SK-N-MC (cell line): ENCODE results near the gene NUP214.

Experiments
- DNase-seq: peaks from one replicate; pipeline ENCODE4 v3.0.0-alpha.2; 2011; ENCODE audit warnings: low read depth, low spot score
- H3K27ac ChIP-seq: fragments of 200-600 bp; sonication (generic); 2 replicates; pipeline ENCODE4 v1.5.1; 2016; ENCODE audit warnings: mixed run types
- H3K36me3 ChIP-seq: fragments of 200-600 bp; sonication (generic); 2 replicates; pipeline ENCODE4 v1.6.1; 2017; ENCODE audit warnings: antibody characterized with exemption, low read length, mixed read lengths; ENCODE audit not compliant: insufficient read depth
- H3K4me3 ChIP-seq: fragments of 200-600 bp; sonication (generic); 2 replicates; pipeline ENCODE4 v1.5.1; 2016
- H3K9ac ChIP-seq: fragments of 200-600 bp; sonication (generic); 2 replicates; pipeline ENCODE4 v1.8.0; 2017; ENCODE audit warnings: mixed run types, mixed read lengths; ENCODE audit not compliant: insufficient read length
- H3K9me3 ChIP-seq: fragments of 200-600 bp; sonication (generic); 2 replicates; pipeline ENCODE4 v1.6.1; 2017; ENCODE audit warnings: low read depth, mild to moderate bottlenecking, antibody characterized with exemption, low read length, moderate library complexity, mixed read lengths
- EZH2 ChIP-seq: fragments of 200-600 bp; sonication (generic); IDR thresholded peaks from one replicate; pipeline ENCODE4 v1.6.1; 2017; ENCODE audit warnings: antibody characterized with exemption
- FOXP2 ChIP-seq: optimal IDR thresholded peaks from 2 replicates; pipeline ENCODE3; 2011; ENCODE audit warnings: mild to moderate bottlenecking, moderate library complexity; ENCODE audit not compliant: insufficient read depth; ENCODE audit errors: extremely low read length, control extremely low read depth
- POLR2AphosphoS5 ChIP-seq: IDR thresholded peaks from 2 replicates; pipeline ENCODE4 v1.6.1; 2012; ENCODE audit warnings: mild to moderate bottlenecking, low read depth, low read length, borderline replicate concordance

Gene NUP214

DNA sequence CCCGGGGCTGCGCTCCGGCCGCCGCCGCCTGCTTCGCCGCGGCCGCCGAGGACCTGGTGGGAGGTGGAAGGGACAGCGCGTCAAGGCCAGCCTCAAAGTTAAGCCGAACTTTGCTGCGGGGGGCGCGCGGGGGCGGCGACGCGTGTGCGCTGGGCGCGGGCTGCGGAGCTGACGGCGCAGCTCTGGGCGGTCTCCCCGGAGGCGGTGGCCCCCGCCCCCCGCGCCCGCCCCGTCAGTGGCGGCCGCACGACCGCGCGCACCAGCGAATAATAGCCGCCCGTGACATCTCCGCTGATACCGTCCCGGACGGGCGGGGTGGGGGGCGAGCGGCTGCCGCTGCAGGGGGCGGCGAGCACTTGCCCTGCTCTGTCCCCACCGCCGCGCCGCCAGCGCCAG lies 151.5 kb downstream of the NUP214 start:
- Histone ChIP-seq H3K36me3 (no peaks in the 10 kb centered on the region), H3K4me3 (peak overlapping the region; percentile 83), H3K9ac (no peak overlapping the region), H3K9me3 (no peaks in the 10 kb centered on the region), H3K27ac (no peak overlapping the region)
- no peak for DNase-seq
- TF ChIP-seq POLR2AphosphoS5 (no peak), FOXP2 (no peak), EZH2 (no peak)

- peak overlapping the region; percentile 83 for H3K4me3 ChIP-seq
- no peaks in the 10 kb centered on the region for H3K36me3 ChIP-seq
- H3K9ac ChIP-seq = peak overlapping the region; percentile 63
- no peaks in the 10 kb centered on the region for H3K9me3 ChIP-seq
- DNase-seq = no peak
- TF ChIP-seq EZH2 (no peak), FOXP2 (no peak), POLR2AphosphoS5 (no peak)
- H3K27ac ChIP-seq = no peak overlapping the region
Measured at GRCh38 chr9:131277287-131277909, 152.0 kb downstream of the NUP214 start.

DNA sequence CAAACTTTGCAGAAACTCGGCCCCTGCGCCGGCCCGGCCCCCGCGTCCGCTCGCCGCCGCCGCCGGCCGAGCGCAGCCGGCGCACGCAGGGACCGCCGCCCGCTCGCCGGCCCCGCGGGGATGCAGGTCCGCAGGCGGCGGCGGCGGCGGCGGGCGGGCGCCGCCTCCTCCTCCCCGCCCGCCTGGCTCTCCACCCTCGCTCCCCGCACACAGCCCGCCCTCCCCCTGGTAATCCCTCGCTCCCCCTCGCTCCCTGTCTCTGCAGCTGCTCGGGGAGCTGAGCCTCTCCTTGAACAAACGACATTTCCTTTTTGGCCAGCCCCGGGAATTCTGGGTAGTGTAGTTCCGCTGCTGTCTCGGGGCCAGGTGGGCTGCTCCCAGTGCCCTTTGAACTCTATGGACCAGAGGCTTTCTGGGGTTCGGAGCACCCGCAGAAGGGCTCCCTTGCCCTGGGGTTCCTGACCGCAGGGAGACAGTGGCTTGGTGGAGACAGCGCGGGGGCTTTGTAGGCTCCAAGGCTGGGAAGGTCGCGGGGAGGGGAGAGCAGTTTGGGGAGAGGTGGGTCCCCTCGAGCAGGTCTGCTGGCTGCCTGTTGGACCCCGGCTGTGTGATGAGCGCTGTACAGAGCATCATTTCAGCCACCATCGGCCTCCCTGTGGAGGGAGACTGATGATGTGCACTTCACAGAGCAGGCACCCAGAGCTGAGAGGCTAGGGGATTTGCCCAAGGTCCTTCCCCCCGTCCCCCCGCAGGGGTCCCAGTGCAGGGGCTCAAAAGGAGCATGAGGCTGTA lies 152.7 kb downstream of the NUP214 start:
- no peak overlapping the region for H3K9ac ChIP-seq
- H3K9me3 ChIP-seq = no peaks in the 10 kb centered on the region
- peak; percentile 18 for DNase-seq
- TF ChIP-seq POLR2AphosphoS5 (no peak), FOXP2 (no peak), EZH2 (no peak)
- H3K4me3 ChIP-seq = peak overlapping the region; percentile 83
- no peak overlapping the region for H3K27ac ChIP-seq
- H3K36me3 ChIP-seq = no peaks in the 10 kb centered on the region

DNA sequence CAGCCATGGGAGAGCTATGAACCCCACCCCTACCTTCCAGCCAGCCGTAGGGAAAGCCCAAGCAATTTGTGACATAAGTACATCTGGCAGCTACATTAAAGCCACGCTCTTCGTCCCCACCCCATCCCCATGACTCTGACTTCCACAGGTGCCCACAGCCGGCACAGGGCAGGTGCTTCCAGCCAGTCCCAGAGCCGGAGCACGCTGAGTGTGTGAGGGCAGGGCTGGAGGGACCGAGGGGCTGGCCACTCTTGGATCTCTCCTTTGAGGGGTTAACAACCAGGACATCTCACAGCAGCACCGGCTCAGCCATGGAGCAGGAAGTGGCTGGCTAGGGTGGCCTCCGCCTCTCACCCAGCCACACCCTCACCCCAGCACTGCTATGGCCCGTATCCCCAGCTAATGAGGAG lies 153.3 kb downstream of the NUP214 start:
- Histone ChIP-seq H3K9ac (no peak overlapping the region), H3K36me3 (no peaks in the 10 kb centered on the region), H3K9me3 (no peaks in the 10 kb centered on the region), H3K4me3 (no peak overlapping the region), H3K27ac (no peak overlapping the region)
- TF ChIP-seq EZH2 = no peak
- no peak for TF ChIP-seq FOXP2
- no peak for TF ChIP-seq POLR2AphosphoS5
- DNase-seq = no peak

- H3K27ac ChIP-seq = no peak overlapping the region
- no peak for DNase-seq
- no peak overlapping the region for H3K9ac ChIP-seq
- no peaks in the 10 kb centered on the region for H3K36me3 ChIP-seq
- TF ChIP-seq FOXP2 = no peak
- no peak for TF ChIP-seq EZH2
- TF ChIP-seq POLR2AphosphoS5 = no peak
- no peaks in the 10 kb centered on the region for H3K9me3 ChIP-seq
- no peak overlapping the region for H3K4me3 ChIP-seq
Measured at GRCh38 chr9:131279196-131279862, 153.9 kb downstream of the NUP214 start.

- Histone ChIP-seq H3K9ac (no peak overlapping the region), H3K4me3 (no peak overlapping the region), H3K27ac (no peak overlapping the region), H3K9me3 (no peaks in the 10 kb centered on the region), H3K36me3 (no peaks in the 10 kb centered on the region)
- TF ChIP-seq FOXP2 = no peak
- no peak for TF ChIP-seq EZH2
- TF ChIP-seq POLR2AphosphoS5 = no peak
- DNase-seq = no peak
Measured at GRCh38 chr9:131279863-131280570, 154.6 kb downstream of the NUP214 start.

DNA sequence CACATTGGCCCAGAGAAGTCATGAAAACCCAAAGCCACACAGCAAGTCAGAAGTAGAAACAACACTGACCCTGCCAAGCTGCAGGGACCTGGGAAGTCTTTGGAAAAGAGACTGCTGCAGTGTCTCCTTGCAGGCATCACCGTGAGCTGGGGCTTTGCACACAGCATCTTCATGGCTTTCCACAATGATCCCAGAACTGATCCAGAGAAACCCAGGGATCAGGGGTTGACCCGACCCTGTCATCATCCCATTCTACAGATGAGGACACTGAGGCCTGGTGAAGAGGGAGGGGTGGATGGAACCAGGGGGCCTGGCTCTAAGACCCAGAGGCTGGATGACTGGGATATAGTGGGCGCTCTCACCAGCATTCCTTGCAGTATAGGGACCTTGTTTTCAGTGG lies 155.3 kb downstream of the NUP214 start:
- no peak overlapping the region for H3K9ac ChIP-seq
- no peak overlapping the region for H3K27ac ChIP-seq
- DNase-seq = no peak
- H3K36me3 ChIP-seq = no peaks in the 10 kb centered on the region
- H3K9me3 ChIP-seq = no peaks in the 10 kb centered on the region
- no peak overlapping the region for H3K4me3 ChIP-seq
- TF ChIP-seq EZH2 = no peak
- TF ChIP-seq FOXP2 = no peak
- TF ChIP-seq POLR2AphosphoS5 = no peak
